SK-N-SH treated with all-trans-retinoic acid at 6 μM for 48 hours (cell line): Measurements from ENCODE around the gene MRPL27.

ENCODE experiments used
- ATAC-seq: fragments of 200-7000 bp; cut with Tn5 transposase; 3 replicates; pipeline ENCODE4 v1.9.1; 2020; ENCODE audit warnings: mild to moderate bottlenecking, moderate library complexity
- BACH2 ChIP-seq: fragments of 250-450 bp; sonication (Bioruptor Pico); IDR thresholded peaks from 2 replicates; pipeline ENCODE4 v1.9.0; 2021; ENCODE audit warnings: mild to moderate bottlenecking, borderline replicate concordance
- CSDC2 ChIP-seq: fragments of 250-450 bp; sonication (Bioruptor Pico); IDR thresholded peaks from 2 replicates; pipeline ENCODE4 v1.5.0; 2020; ENCODE audit warnings: mild to moderate bottlenecking, moderate library complexity
- ESRRG ChIP-seq: fragments of 250-450 bp; sonication (Bioruptor Pico); IDR thresholded peaks from 2 replicates; pipeline ENCODE4 v1.6.1; 2021; ENCODE audit warnings: mild to moderate bottlenecking
- GLIS3 ChIP-seq: fragments of 250-450 bp; sonication (Bioruptor Pico); IDR thresholded peaks from 2 replicates; pipeline ENCODE4 v1.5.0; 2020; ENCODE audit warnings: mild to moderate bottlenecking, moderate library complexity
- ISL1 ChIP-seq: fragments of 250-450 bp; sonication (Bioruptor Pico); IDR thresholded peaks from 2 replicates; pipeline ENCODE4 v2.1.2; 2022; ENCODE audit warnings: mild to moderate bottlenecking, moderate library complexity
- OSR1 ChIP-seq: fragments of 250-450 bp; sonication (Bioruptor Pico); IDR thresholded peaks from 2 replicates; pipeline ENCODE4 v1.8.0; 2022; ENCODE audit warnings: moderate library complexity, mild to moderate bottlenecking, inconsistent platforms
- POU6F1 ChIP-seq: fragments of 250-450 bp; sonication (Bioruptor Pico); IDR thresholded peaks from 2 replicates; pipeline ENCODE4 v1.8.0; 2021; ENCODE audit warnings: low read depth, mild to moderate bottlenecking, moderate library complexity, borderline replicate concordance
- PPARA ChIP-seq: fragments of 250-450 bp; sonication (Bioruptor Pico); IDR thresholded peaks from 2 replicates; pipeline ENCODE4 v1.5.0; 2020; ENCODE audit warnings: mild to moderate bottlenecking, borderline replicate concordance
- RARB ChIP-seq: fragments of 250-450 bp; sonication (Bioruptor Pico); IDR thresholded peaks from 2 replicates; pipeline ENCODE4 v1.8.0; 2021; ENCODE audit warnings: mild to moderate bottlenecking, moderate library complexity
- SNAI2 ChIP-seq: fragments of 250-450 bp; sonication (Bioruptor Pico); IDR thresholded peaks from 2 replicates; pipeline ENCODE4 v1.5.0; 2020; ENCODE audit warnings: mild to moderate bottlenecking, moderate library complexity
- TCF4 ChIP-seq: fragments of 250-450 bp; sonication (Bioruptor Pico); IDR thresholded peaks from 2 replicates; pipeline ENCODE4 v1.8.0; 2021; ENCODE audit warnings: mild to moderate bottlenecking, moderate library complexity, borderline replicate concordance
- TOX ChIP-seq: fragments of 250-450 bp; sonication (Bioruptor Pico); IDR thresholded peaks from 2 replicates; pipeline ENCODE4 v1.8.0; 2021; ENCODE audit warnings: mild to moderate bottlenecking, moderate library complexity, borderline replicate concordance
- TSHZ2 ChIP-seq: fragments of 250-450 bp; sonication (Bioruptor Pico); IDR thresholded peaks from 2 replicates; pipeline ENCODE4 v1.5.0; 2020; ENCODE audit warnings: mild to moderate bottlenecking, moderate library complexity
- ZC3H10 ChIP-seq: fragments of 250-450 bp; sonication (Bioruptor Pico); IDR thresholded peaks from 2 replicates; pipeline ENCODE4 v1.5.1; 2021; ENCODE audit warnings: mild to moderate bottlenecking, moderate library complexity
- ZFP3 ChIP-seq: fragments of 250-450 bp; sonication (Bioruptor Pico); IDR thresholded peaks from 2 replicates; pipeline ENCODE4 v1.5.0; 2020; ENCODE audit warnings: mild to moderate bottlenecking, moderate library complexity
- ZFP30 ChIP-seq: fragments of 450-650 bp; formaldehyde crosslinking; IDR thresholded peaks from 2 replicates; pipeline ENCODE4 v1.5.0; 2022; ENCODE audit warnings: mild to moderate bottlenecking, moderate library complexity
- ZNF565 ChIP-seq: fragments of 450-650 bp; formaldehyde crosslinking; conservative IDR thresholded peaks from 2 replicates; pipeline ENCODE4 v1.5.0; 2020; ENCODE audit warnings: low read depth, mild to moderate bottlenecking, moderate library complexity
- ZNF70 ChIP-seq: fragments of 450-650 bp; formaldehyde crosslinking; IDR thresholded peaks from 2 replicates; pipeline ENCODE4 v1.5.0; 2020; ENCODE audit warnings: mild to moderate bottlenecking, moderate library complexity
- ZNF8 ChIP-seq: fragments of 450-650 bp; formaldehyde crosslinking; IDR thresholded peaks from 2 replicates; pipeline ENCODE4 v1.5.0; 2020; ENCODE audit warnings: mild to moderate bottlenecking, moderate library complexity
- TF ChIP-seq, protein P1 (sequence below): fragments of 250-450 bp; sonication (Bioruptor Pico); IDR thresholded peaks from 2 replicates; pipeline ENCODE4 v1.5.1; 2021; ENCODE audit warnings: mild to moderate bottlenecking, moderate library complexity
- TF ChIP-seq, protein P2 (sequence below): fragments of 250-450 bp; sonication (Bioruptor Pico); IDR thresholded peaks from 2 replicates; pipeline ENCODE4 v1.8.0; 2020; ENCODE audit warnings: mild to moderate bottlenecking, moderate library complexity, borderline replicate concordance
- TF ChIP-seq, protein P3 (sequence below): fragments of 250-450 bp; sonication (Bioruptor Pico); IDR thresholded peaks from 2 replicates; pipeline ENCODE4 v1.5.1; 2020; ENCODE audit warnings: low read depth, mild to moderate bottlenecking, moderate library complexity

The MRPL27 gene

DNA sequence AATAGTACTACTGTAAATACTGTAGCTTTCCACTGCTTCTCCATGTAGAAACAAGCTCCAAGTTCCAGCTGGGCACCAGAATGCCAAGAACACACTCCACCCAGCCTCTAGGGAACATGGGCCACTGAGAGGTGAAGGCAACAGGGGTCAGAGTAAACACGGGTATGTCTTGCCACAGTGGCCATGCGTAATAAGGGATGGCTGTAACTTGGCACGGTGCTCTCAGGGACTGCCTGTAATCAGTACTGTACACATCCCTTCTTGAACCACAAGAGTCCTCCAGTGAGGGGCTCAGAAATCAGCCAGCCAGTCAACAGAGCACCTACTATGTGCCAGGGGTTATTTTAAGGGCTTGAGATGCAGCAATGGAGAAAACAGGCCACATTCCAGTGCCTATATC lies 13.5 kb upstream of the MRPL27 start:
- ATAC-seq: no peak
- TF ChIP-seq BACH2 (no peak), TCF4 (no peak), ESRRG (CRISPR knock-in tag) (no peak), TSHZ2 (CRISPR knock-in tag) (no peak), ZFP30 (CRISPR knock-in tag) (no peak), RARB (CRISPR knock-in tag) (no peak), ZNF8 (no peak), TOX (CRISPR knock-in tag) (no peak), CSDC2 (no peak), ZC3H10 (CRISPR knock-in tag) (no peak), ISL1 (CRISPR knock-in tag) (no peak)
- TF ChIP-seq, protein P1, sequence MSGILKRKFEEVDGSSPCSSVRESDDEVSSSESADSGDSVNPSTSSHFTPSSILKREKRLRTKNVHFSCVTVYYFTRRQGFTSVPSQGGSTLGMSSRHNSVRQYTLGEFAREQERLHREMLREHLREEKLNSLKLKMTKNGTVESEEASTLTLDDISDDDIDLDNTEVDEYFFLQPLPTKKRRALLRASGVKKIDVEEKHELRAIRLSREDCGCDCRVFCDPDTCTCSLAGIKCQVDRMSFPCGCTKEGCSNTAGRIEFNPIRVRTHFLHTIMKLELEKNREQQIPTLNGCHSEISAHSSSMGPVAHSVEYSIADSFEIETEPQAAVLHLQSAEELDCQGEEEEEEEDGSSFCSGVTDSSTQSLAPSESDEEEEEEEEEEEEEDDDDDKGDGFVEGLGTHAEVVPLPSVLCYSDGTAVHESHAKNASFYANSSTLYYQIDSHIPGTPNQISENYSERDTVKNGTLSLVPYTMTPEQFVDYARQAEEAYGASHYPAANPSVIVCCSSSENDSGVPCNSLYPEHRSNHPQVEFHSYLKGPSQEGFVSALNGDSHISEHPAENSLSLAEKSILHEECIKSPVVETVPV (CRISPR knock-in tag): no peak
- TF ChIP-seq, protein P2, sequence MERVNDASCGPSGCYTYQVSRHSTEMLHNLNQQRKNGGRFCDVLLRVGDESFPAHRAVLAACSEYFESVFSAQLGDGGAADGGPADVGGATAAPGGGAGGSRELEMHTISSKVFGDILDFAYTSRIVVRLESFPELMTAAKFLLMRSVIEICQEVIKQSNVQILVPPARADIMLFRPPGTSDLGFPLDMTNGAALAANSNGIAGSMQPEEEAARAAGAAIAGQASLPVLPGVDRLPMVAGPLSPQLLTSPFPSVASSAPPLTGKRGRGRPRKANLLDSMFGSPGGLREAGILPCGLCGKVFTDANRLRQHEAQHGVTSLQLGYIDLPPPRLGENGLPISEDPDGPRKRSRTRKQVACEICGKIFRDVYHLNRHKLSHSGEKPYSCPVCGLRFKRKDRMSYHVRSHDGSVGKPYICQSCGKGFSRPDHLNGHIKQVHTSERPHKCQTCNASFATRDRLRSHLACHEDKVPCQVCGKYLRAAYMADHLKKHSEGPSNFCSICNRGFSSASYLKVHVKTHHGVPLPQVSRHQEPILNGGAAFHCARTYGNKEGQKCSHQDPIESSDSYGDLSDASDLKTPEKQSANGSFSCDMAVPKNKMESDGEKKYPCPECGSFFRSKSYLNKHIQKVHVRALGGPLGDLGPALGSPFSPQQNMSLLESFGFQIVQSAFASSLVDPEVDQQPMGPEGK: no peak

DNA sequence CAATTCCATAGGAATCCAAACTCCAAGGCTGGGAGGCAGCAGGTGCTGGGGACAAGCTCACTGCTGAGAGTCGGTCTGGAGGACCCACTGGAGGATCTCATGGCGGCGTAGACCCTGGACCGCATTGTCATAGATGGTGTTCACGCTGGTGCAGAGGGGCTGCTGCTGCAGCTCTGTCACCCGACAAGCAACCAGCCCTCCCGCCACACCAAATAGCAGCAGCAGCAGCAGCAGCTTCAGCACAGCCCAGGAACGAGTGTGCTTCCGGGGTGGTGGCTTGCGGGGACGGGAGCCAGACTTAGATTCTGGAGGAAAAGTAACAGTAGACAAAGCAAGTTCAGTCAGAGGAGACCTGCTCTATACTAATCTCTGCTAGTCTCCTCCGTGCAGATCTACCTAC lies 9.9 kb upstream of the MRPL27 start:
- TF ChIP-seq ZNF70 (CRISPR knock-in tag) (no peak), SNAI2 (CRISPR knock-in tag) (no peak), OSR1 (CRISPR knock-in tag) (no peak), TCF4 (no peak), PPARA (no peak), BACH2 (no peak)
- TF ChIP-seq, protein P3, sequence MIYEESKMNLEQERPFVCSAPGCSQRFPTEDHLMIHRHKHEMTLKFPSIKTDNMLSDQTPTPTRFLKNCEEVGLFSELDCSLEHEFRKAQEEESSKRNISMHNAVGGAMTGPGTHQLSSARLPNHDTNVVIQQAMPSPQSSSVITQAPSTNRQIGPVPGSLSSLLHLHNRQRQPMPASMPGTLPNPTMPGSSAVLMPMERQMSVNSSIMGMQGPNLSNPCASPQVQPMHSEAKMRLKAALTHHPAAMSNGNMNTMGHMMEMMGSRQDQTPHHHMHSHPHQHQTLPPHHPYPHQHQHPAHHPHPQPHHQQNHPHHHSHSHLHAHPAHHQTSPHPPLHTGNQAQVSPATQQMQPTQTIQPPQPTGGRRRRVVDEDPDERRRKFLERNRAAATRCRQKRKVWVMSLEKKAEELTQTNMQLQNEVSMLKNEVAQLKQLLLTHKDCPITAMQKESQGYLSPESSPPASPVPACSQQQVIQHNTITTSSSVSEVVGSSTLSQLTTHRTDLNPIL: no peak

GRCh38 chr17:50381920-50382319 lies 8.9 kb upstream of the MRPL27 start:
- no peak for ATAC-seq
- TF ChIP-seq ZNF565 (CRISPR knock-in tag) (no peak), GLIS3 (no peak), ZC3H10 (CRISPR knock-in tag) (no peak), ZFP3 (CRISPR knock-in tag) (no peak), OSR1 (CRISPR knock-in tag) (no peak), POU6F1 (CRISPR knock-in tag) (no peak), TOX (CRISPR knock-in tag) (no peak), BACH2 (no peak)
- TF ChIP-seq, protein P2: no peak

More for the DNA sequence above, 9.9 kb upstream of the MRPL27 start:
- ATAC-seq: no peak
